HG03342 (cell line): ENCODE data around the gene OR8D4.
"Not testable (repeated sequence)": the region's sequence is repeated elsewhere in the genome, so short reads cannot be mapped to it uniquely, and the experiment has no call there.

Experiments
- ATAC-seq: cut with Tn5 transposase; IDR thresholded peaks from one replicate; pipeline ENCODE4 v1.9.1; 2021; ENCODE audit warnings: mild to moderate bottlenecking, moderate library complexity; ENCODE audit not compliant: unreplicated experiment

OR8D4 gene

DNA sequence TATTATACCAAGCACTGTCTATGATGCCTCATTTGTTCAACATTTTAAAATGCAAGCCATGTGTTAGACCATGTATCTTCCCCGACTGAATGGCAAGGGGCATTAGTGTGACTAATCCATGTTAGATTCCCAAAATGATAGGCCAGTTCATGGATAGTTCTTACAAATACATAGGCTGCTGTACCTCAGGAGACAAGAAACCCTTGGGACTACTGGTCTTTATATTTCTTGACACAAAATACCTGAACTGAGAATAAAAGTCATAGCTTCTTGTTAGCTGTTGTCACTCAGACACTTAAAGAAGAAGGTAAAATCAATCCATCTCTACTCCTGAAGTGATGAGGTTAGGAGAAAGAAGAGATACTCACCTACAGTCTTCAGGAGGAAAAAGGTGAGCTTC, at the start of gene OR8D4:
Gene OR8D4 (plus strand): TSS at position 301 of the 400 bp plus-strand sequence. CDS start 4,265 bp downstream, outside the sequence.
- no peak for ATAC-seq

DNA sequence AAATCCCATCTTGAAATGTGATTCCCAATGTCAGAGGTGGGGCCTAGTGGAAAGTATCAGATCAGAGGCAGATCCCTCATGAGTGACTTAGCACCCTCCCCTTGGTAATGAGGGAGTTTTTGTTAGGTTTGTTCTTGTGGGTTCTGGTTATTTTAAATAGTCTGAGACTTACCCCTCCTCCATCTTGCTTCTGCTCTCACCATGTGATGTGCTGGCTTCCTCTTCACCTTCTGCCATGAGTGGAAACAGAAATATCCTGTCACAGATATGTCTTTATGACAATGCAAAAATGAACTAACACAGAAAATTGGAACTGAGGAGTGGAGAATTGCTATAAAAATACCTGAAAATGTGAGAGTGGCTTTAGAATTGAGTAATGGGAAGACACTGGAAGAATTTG, 49.6 kb upstream of the OR8D4 start:
- ATAC-seq = no peak

DNA sequence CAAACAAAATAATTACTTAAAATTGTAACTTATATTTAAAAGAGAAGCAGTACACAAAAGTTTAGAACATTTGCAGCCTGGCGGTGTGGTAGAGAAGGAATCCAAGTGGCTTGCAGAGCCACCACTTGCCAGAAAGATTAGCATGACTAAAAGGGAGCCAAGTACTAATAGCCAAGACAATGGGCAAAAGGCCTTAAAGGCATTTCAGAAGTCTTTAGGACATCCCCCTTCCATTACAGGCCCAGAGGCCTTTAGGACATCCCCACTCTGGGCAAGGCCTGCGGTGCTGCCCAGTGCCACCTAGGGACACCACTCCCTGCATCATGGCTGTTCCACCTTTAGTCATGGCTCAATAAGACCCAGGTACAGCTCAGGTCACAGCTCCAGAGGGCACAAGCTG, 48.9 kb upstream of the OR8D4 start:
- no peak for ATAC-seq

DNA sequence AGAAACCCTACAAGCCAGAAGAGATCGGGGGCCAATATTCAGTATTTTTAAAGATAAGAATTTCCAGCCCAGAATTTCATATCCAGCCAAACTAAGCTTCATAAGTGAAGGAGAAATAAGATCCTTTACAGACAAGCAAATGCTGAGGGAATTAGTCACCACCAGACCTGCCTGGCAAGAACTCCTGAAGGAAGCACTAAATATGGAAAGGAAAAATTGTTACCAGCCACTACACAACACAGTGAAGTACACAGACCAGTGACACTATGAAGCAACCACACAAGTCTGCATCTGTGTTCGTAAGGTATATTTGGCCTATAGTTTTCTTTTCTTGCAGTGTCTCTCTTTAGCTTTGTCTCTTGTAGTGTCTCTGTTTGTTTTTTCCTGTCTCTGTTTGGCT, 45.5 kb upstream of the OR8D4 start:
- ATAC-seq = no peak

DNA sequence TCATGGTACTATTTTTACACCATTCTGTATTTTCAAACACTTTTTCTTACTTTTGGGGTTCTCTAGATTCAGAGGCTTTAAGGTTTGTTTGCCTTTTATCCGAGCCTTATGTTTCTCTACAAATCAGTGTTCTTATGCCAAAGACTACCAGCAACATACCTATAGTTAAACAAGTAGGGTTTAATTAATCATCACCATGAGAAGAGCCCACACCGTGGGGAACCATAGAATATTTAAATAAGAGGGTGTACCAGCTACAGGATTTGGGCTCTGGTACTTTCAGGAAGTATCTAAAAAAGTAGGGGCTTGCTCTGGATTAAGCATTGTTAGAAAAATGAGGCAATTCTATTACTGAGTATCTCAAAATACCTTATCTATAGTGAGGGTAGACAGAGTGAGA, 42.2 kb upstream of the OR8D4 start:
- no peak for ATAC-seq

DNA sequence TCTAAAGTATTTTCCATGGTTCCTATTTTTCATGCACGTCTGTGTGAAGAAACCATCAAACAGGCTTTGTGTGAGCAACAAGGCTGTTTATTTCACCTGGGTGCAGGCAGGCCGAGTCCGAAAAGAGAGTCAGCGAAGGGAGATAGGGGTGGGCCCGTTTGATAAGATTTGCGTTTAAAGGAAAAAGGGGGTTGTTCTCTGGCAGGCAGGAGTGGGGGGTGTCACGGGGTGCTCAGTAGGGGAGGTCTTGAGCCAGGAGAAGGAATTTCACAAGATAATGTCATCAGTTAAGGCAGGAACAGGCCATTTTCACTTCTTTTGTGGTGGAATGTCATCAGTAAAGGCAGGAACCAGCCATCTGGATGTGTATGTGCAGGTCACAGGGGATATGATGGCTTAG, 36.7 kb upstream of the OR8D4 start:
- ATAC-seq = not testable (repeated sequence)

DNA sequence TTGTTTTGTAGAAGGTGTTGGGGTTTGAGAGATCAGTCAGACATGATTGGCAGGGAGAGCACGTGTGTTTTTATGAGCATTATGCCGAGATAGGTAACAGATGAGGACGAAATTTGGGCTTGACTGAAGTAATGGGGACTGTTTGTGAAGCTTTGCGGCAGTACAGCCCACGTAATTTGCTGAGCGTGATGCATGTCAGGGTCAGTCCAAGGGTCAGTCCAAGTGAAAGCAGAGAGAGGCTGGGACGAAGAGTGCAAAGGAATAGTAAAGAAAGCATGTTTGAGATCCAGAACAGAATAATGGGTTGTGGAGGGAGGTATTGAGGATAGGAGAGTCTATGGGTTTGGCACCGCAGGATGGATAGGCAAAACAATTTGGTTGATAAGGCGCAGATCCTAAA, 34.2 kb upstream of the OR8D4 start:
- ATAC-seq = not testable (repeated sequence)

DNA sequence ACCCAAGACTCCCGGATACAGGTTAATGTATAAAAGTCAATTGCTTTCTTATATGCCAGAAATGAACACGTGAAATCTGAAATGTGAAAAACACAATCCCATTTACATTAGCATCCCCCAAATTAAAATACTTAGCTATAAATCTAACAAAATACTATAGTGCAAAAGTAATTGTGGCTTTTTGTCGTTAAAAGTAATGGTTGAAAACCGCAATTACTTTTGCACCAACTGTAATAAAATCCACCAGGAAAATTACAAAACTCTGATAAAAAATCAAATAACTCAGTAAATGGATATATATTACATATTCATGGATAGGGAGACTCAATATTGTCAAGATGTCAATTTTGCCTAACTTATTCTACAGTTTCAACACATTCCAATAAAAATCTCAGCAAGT, 21.1 kb upstream of the OR8D4 start:
- ATAC-seq = no peak

DNA sequence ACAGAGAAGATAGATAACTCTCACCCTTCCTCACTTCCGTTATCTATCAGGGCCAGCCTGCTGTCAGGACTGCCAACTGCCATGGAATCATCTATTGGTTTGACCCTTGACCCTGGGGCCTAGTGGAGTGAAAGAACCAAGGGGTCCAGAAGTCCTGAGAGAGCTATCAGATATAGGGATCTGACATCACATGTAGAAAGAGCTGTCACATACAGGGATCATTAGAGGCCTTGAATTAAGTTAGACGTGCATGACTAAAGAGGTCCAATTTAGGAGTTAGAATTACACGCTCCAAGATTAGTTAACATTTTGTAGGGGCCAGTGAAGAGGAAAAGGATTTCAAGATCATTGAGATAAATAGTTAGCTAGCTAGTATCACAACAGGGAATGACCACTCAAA, 16.4 kb upstream of the OR8D4 start, which contains the start of gene TMEM225:
Gene TMEM225 (minus strand): TSS at position 101 of the 400 bp plus-strand sequence. CDS start 245 bp downstream, outside the sequence.
- ATAC-seq = no peak

DNA sequence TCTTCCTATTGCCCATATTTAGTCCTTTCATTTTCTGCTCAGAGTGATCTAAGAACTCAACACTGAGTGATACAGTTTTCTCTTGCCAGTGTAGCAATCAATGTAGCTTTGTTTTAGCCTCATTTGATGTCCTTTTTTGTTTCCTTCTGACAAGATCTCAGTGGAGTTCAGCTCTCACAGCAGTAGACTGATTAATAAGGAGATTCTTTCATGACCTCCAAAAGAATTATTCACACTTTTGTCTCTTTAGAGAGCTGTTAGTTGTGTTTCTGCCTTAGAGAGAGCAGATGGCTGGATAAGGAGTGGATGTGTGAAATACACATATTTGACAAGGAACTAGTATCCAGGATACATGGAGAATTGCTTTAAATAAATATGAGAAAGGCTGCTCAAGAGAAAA, 9.9 kb upstream of the OR8D4 start:
- no peak for ATAC-seq

DNA sequence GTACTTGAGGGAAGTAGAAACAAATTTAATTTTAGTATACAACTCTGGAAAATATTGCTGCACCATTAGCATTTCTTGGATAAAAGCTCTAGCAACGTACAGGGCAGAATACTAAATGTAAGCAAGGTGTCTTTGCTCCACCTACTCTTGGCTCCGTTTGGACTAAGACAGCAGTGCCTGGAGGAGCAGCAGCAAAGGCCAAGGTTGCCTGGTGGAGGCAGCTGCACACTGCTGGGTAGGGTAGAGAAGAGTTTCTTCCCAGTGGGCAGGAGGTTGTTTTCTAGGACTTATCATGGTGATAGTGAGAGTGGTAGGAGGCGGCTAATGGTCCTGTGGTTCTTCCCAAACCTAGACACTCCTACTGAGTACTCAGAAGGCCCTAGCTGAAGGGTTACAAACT, 2.2 kb upstream of the OR8D4 start:
- no peak for ATAC-seq

DNA sequence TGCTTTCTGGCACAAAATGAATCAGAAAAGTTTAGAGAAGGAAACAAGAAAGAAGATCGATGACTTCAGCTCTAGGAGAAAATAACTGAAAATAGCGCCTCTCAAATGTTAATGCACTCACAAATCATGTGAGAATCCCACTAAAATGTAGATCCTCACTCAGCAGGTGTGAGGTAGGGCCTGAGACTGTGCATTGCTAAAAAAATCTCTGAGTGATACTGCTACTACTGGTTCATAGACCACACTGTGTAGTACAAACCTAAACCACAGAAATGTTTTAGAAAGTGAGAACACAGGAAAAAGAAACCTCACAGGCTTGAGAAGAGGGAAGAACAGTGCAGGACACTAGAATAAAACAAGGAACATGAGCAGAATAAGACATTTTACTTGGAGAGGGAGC, 2.0 kb downstream of the OR8D4 start:
- peak; percentile 91 for ATAC-seq

DNA sequence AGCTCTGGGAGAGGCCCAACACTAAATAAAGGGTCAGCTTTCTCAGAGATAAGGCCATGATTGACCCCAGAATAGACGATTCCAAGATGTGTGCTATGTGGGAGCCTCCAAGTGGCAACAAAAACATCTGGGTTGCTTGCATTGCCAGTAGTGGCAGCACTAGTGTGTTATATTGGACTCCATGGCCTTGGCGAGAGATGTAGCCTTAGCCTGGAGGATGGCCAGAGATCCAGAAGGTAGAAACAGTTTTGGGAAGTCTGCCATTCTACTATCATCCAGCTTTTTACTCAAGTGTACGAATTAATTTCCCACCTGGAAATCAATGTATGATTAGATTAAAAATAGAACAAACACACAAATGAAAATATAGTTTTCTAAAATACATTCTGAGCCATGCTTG, 3.0 kb downstream of the OR8D4 start:
- no peak for ATAC-seq

DNA sequence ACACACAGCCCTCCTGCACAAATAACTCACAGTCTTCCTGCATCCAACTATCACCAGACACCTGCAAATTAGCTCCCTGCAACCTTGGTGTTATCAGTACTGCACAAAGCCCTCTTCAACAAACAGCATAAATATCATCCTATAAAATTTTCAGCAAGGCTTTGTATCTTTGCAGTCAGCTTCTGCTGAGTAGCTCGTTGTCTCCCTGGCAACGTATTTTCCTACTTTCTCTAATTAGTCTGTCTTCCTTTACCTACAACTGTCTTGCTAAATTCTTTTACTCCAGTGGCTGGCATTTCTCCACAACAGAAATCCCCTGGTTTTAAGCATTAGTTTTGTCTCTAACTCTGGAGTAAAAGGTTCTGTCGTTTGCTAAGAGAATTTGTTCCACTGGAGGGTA, 3.9 kb downstream of the OR8D4 start:
- no peak for ATAC-seq

DNA sequence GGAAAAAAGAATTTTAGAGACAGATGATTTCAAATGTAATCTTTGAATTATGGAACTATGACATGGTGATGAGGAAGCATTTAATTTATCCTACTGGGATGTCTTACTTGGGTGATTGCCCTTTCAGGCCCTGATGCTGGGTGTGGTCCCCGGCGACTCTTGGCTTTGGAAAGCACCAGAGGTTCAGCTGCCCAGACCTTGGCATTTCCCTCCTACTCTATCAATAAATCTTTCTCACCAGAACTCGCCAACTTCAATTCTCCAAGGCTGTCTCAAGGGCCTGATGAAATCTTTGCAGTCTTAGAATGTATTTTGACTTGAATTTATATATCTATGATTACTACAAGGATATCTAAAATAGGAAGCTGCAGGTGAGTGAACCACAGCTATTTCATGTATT, 19.0 kb downstream of the OR8D4 start:
- no peak for ATAC-seq

DNA sequence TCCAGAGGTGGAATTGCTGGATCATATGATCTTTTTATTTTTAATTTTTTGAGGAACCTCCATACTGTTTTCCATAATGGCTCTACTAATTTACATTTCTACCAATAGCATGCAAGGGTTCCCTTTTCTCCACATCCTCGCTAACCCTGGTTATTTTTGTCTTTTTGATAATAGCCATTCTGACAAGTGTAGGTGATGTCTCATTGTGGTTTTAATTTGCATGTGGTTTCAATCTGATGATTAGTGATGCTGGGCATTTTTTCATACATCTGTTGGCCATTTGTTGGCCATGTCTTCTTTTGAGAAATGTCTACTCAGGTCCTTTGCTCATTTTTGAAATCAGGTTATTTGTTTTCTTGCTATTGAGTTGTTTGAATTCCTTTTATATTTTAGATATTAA, 22.1 kb downstream of the OR8D4 start:
- no peak for ATAC-seq

DNA sequence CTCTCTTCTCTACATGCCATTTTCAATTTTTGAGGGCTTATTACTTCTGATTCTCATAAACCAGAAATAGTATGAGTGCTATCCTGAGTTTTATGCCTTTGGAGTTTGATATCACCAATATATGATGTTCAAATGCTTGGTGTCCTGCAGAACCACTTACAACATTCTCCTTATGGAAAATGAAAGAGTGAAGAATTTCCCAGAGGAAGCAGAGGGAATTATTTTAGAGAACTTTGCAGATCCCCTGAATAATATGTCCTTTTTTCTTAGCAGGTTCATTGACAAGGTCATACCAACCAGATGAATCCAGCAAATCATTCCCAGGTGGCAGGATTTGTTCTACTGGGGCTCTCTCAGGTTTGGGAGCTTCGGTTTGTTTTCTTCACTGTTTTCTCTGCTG, 37.4 kb downstream of the OR8D4 start, which contains the start of gene OR4D5:
Gene OR4D5 (plus strand): TSS at position 301 of the 400 bp plus-strand sequence. CDS start 0 bp downstream, at position 301.
- ATAC-seq = no peak

DNA sequence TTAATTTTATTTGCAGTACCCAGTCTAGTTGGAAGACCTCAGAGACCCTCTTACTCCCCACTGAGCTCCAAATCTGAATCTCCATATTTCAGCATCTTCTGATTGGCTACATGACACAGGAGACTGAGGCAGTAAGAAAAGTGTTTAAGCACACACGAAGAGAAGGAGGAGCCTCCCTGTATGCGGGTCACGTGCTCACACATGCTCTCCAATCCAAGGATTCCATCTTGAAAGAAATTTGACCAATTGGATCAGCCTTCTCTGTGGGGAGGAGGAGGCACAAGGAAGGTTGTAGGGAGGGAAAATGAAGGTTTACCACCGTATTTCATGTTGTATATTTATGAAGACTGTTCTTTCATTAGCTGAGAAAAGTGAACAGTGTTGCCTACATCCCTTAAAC, 40.4 kb downstream of the OR8D4 start:
- ATAC-seq = no peak

DNA sequence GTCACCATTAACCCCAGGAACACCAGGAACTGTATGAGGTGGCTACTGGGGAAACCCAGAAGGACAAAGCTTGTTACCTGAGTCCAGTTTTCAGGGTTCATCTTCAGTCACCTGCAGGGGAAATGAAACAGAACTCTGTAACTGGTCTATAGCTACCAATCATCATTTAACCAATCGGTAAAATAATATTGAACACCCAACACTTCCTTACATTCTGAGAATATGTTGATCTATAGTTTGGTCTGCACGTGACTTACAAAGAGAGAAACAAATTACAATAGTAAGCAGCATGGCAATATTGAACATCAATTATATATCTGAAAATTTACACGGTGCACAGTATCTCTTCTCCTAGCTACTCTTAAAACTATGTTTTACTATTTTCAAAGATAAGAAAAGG, 41.8 kb downstream of the OR8D4 start, which contains the start of gene OR6T1:
Gene OR6T1 (minus strand): TSS at position 101 of the 400 bp plus-strand sequence. CDS start 0 bp downstream, at position 101.
- no peak for ATAC-seq

DNA sequence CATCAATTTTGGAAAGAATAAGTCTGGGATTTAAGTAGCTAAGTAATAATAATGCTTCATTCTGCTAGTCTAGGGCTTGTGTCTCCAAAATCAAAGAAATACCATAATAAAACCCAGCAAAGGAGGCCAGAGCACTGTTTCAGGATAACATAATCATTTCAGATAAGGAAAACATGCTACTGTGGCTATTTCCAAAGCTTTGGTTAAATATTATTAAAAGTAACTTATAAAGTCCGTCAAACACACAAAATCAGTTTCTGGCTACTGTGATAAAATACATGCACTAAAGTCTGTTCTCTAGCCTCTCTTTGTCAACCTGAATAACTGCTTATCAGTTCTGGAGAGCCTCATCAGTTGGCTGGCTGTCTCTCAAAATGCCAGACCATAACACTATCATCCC, 43.2 kb downstream of the OR8D4 start:
- ATAC-seq = no peak

DNA sequence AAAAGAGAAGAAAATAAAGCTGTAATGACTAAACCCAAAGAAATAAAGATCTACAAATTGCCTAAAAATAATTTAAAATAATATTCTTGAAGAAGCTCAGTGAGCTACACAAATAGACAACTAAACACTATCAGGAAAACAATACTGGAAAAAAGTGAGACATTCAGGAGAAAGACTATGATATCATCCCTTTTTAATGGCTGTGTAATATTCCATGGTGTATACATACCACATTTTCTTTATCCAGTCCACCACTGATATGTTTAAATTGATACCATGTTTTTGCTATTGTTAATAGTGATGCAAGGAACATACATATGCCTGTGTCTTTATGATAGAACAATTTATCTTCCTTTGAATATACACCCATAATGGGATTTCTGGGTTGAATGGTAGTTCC, 54.8 kb downstream of the OR8D4 start:
- no peak for ATAC-seq
